Peyer's patch (tissue), 4 donors: ENCODE data around the gene RASAL2. TPM values are rescaled to one million over a fixed set of nuclear protein-coding genes. Genes with fewer than 3 reads are reported as not detected.

ENCODE experiments used
- DNase-seq, 3 donors: peaks; one replicate each; pipeline ENCODE4 v3.0.0-alpha.2; 2017 to 2019
- H3K27ac ChIP-seq, 4 donors: fragments of 200-600 bp; sonication (generic); one replicate each; pipeline ENCODE4 v1.5.1; 2016 to 2019
- H3K27me3 ChIP-seq, 2 donors: fragments of 200-600 bp; sonication (generic); one replicate each; pipeline ENCODE4 v1.5.1; 2019
- H3K36me3 ChIP-seq, 3 donors: fragments of 200-600 bp; sonication (generic); one replicate each; pipeline ENCODE4 v1.5.1; 2016 to 2019
- H3K4me1 ChIP-seq, 4 donors: fragments of 200-600 bp; sonication (generic); one replicate each; pipeline ENCODE4 v1.5.1; 2016 to 2019
- H3K4me3 ChIP-seq, 4 donors: fragments of 200-600 bp; sonication (generic); 1 replicate in 3 of 4; 2 replicates in 1 of 4; pipeline ENCODE4 v1.5.1; 2016 to 2019; ENCODE audit warnings: mild to moderate bottlenecking in 1 of 4
- H3K9me3 ChIP-seq, 4 donors: fragments of 200-600 bp; sonication (generic); one replicate each; pipeline ENCODE4 v1.5.1; 2016 to 2019; ENCODE audit warnings: mild to moderate bottlenecking in 1 of 4
- POLR2A ChIP-seq, 2 donors: fragments of 450-650 bp; IDR thresholded peaks; one replicate each; pipeline ENCODE4 v1.5.1; 2017; ENCODE audit warnings: antibody characterized with exemption in 2 of 2, mild to moderate bottlenecking in 2 of 2, moderate library complexity in 2 of 2
- total RNA-seq, 4 donors: library from RNA; depleted of rRNA; stranded (reverse); fragments of >200 nt; gene quantifications; one replicate each; pipeline ENCODE4 v1.1.0, GENCODE V29; 2016
- TF ChIP-seq, protein P1 (sequence below), 6 experiments: fragments of 450-650 bp in 4 of 6; fragments of 200-600 bp in 2 of 6; sonication (generic) in 1 of 6; IDR thresholded peaks; one replicate each; pipeline ENCODE4 v1.5.1; 2017 to 2019; ENCODE audit warnings: antibody characterized with exemption in 6 of 6, mild to moderate bottlenecking in 3 of 6, moderate library complexity in 1 of 6

The RASAL2 gene
- total RNA-seq: 10 to 100 TPM; 10.2 to 35.5 (median 20.0) TPM

DNA sequence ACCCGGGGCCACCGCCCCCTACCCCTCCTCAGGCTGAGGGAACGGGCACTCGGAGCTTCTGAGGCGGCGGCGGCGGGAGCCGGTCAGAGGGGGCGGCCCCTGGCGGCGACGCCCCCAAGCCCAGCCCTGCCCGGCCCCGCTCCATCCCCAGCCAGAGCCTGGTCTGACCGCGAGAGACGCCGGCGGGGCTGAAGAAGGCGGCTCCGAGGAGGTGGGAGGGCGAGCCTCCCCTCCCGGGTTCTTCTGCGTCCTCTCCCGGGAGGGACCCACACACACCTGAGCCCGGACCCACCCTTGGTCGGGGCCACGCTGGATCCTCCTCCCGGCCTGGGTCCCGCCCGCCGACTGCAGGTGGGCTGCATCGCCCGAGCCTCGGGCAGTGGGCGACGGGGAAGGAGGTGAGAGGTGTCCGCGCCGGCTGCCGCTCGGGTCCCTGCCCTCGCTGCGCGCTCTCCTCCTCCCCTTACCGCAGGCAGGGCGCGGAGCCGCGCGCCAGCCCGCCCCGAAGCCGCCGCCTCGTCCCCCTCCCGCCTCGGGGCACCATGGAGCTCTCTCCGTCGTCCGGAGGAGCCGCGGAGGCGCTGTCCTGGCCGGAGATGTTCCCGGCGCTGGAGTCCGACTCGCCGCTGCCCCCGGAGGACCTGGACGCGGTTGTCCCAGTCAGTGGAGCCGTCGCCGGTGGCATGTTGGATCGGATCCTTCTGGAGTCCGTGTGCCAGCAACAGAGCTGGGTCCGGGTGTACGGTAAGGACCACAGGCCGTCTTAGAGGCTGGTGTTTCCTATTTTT lies at the start of gene RASAL2:
Gene RASAL2, plus strand, starts transcription at position 154 of the 788 bp plus-strand sequence. Its CDS starts 389 bp downstream, at position 543.
- TF ChIP-seq, protein P1, sequence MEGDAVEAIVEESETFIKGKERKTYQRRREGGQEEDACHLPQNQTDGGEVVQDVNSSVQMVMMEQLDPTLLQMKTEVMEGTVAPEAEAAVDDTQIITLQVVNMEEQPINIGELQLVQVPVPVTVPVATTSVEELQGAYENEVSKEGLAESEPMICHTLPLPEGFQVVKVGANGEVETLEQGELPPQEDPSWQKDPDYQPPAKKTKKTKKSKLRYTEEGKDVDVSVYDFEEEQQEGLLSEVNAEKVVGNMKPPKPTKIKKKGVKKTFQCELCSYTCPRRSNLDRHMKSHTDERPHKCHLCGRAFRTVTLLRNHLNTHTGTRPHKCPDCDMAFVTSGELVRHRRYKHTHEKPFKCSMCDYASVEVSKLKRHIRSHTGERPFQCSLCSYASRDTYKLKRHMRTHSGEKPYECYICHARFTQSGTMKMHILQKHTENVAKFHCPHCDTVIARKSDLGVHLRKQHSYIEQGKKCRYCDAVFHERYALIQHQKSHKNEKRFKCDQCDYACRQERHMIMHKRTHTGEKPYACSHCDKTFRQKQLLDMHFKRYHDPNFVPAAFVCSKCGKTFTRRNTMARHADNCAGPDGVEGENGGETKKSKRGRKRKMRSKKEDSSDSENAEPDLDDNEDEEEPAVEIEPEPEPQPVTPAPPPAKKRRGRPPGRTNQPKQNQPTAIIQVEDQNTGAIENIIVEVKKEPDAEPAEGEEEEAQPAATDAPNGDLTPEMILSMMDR (IDR thresholded peaks at IDR 0.05): peak in 3 of 6 experiments; percentile 20 to 23 (median 21)
- TF ChIP-seq POLR2A (IDR thresholded peaks at IDR 0.05): peak; percentile 18 to 20
- Histone ChIP-seq H3K36me3 (no peaks in the 10 kb centered on the region), H3K27me3 (no peaks in the 10 kb centered on the region), H3K4me1 (peaks cover 0 to 19% (median 4%) of the 10 kb centered on the region in 4 donors), H3K4me3 (peak within 1 kb of the TSS; percentile 59 to 93 (median 76)), H3K9me3 (no peaks in the 10 kb centered on the region), H3K27ac (peak within 1 kb of the TSS; percentile 74 to 88 (median 80))
- peak; percentile 16 to 82 (median 73) for DNase-seq

DNA sequence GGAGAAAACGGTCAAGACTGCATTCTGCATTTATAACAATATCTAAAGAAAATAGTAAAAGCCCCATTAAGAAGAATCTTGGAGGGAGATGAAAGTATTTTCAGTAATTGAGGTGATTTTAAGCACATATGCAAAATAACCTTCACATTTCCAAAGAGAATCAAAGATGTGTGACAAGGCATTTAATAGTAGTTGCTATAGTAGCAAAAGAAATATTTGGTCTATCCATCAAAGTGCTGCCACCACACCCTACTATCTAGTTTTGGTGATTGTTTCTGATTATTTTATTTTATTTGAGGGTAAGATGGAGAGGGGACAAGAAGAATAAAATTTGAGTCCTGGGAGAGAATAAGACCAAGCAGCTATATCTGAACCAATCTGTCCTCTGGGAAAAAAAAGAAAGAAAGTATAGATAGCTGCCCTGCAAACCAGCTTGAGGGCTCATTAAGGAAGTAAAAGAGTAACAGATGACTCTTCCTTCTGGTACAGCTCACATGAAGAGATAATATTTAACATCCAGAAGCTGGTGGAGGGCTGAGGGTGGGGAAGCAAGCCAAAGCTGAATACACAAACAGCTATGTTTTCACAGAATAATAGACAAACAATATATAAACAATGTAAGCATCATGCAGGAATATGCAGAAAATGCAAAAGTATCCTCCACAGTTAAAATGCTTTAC lies 47.2 kb upstream of the RASAL2 start:
- no peak overlapping the region for H3K27ac ChIP-seq
- no peak overlapping the region for H3K4me3 ChIP-seq
- no peak for DNase-seq

DNA sequence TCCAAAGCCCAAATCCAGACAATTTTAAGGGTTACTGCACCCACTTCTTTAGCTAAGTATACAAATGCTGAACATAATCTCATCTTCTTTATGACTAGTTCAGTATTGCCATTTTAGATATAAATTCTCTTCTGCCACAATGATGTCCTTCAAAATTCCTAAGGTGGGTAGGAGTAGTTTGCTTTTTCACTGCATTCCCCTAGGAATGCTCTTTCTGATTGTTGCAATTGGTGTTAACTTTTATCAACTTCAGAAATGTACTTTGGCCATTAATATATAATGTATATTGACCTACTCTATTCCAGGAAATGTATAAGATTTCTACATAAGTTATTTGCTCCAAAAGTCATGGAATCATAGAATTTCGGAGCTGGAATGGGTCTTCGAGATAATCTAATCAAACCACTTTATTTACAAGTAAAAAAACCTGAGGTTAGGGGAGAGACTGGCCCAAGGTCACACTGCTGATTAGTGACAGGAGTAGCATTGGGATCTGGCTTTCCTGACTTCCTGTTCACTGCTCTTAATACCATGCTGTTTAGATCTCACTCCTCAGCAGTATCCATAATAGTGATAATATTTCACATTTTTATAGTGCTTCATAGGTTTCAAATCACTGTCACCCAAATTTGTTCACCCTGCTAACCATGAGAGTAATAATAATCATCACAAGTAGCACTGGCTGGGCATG lies 46.4 kb upstream of the RASAL2 start:
- TF ChIP-seq, protein P1 (IDR thresholded peaks at IDR 0.05): no peak
- TF ChIP-seq POLR2A (IDR thresholded peaks at IDR 0.05): no peak
- no peak for DNase-seq
- Histone ChIP-seq H3K36me3 (no peaks in the 10 kb centered on the region), H3K4me3 (no peak overlapping the region), H3K4me1 (peaks cover 0 to 11% (median 0%) of the 10 kb centered on the region in 4 donors), H3K27me3 (no peaks in the 10 kb centered on the region), H3K27ac (peak overlapping the region in 2 of 4 donors; percentile 22 to 32), H3K9me3 (no peaks in the 10 kb centered on the region)

More for the DNA sequence above, 47.2 kb upstream of the RASAL2 start:
- H3K36me3 ChIP-seq: no peaks in the 10 kb centered on the region
- TF ChIP-seq, protein P1 (IDR thresholded peaks at IDR 0.05): no peak
- no peak for TF ChIP-seq POLR2A (IDR thresholded peaks at IDR 0.05)
- no peaks in the 10 kb centered on the region for H3K27me3 ChIP-seq
- no peaks in the 10 kb centered on the region for H3K9me3 ChIP-seq
- H3K4me1 ChIP-seq: peaks cover 0 to 11% (median 0%) of the 10 kb centered on the region in 4 donors

DNA sequence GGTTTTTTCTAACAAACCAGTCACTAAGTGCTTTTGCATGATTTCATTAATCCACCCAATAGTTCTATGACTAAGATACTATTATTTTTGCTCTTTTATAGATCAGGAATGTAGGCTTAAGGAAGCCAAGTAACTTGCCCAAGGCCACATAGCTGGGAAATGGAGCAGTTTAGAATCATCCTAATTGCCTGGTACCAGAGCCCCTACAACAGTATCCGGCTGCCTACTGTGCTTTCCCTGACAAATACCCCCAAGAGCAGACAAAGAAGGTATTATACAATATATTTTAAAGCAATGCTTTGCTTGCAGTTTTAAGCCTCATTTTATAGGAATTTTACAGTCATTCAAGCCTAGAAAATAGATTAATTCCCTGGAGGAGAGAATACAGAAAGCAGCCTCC lies 45.5 kb upstream of the RASAL2 start:
- no peak overlapping the region for H3K27ac ChIP-seq

DNA sequence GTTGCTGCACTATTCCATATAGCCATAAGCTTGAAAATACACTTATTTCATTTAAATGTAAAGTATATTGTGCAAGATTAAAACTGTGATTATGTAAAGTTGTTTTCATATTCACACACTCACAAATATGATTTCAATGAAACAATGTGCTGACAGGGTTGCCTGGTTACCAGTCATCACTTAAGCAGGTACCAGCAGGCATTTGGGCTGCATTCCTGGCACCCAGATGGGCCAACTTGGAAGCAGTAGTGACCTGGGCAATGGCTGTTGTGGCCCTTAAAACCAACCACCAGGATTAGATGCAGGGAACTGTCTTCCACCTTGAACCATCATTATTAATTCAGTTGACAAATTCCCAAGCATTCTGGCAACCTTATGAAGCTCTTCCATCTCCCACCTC lies 45.0 kb upstream of the RASAL2 start:
- Histone ChIP-seq H3K4me1 (peaks cover 0 to 11% (median 0%) of the 10 kb centered on the region in 4 donors), H3K9me3 (no peaks in the 10 kb centered on the region), H3K27me3 (no peaks in the 10 kb centered on the region), H3K36me3 (no peaks in the 10 kb centered on the region), H3K4me3 (no peak overlapping the region), H3K27ac (no peak overlapping the region)
- TF ChIP-seq, protein P1 (IDR thresholded peaks at IDR 0.05): no peak
- no peak for TF ChIP-seq POLR2A (IDR thresholded peaks at IDR 0.05)
- DNase-seq: no peak

More for the DNA sequence above, 45.5 kb upstream of the RASAL2 start:
- TF ChIP-seq POLR2A (IDR thresholded peaks at IDR 0.05): no peak
- TF ChIP-seq, protein P1 (IDR thresholded peaks at IDR 0.05): no peak
- Histone ChIP-seq H3K4me1 (peaks cover 0 to 11% (median 0%) of the 10 kb centered on the region in 4 donors), H3K4me3 (no peak overlapping the region), H3K36me3 (no peaks in the 10 kb centered on the region), H3K9me3 (no peaks in the 10 kb centered on the region), H3K27me3 (no peaks in the 10 kb centered on the region)
- DNase-seq: no peak
